Purkinje cell (primary cell): ENCODE data around the gene TRAPPC6A. TPM values are rescaled to one million over a fixed set of nuclear protein-coding genes. Genes with fewer than 3 reads are reported as not detected.

Experiments
- polyA plus RNA-seq: library from polyadenylated mRNA; unstranded; fragments of >200 nt; fragmentation: Nextera tagmentation; gene quantifications from 2 replicates; pipeline ENCODE4 v1.2.1, GENCODE V29; 2014

Gene TRAPPC6A
- 21.4 and 25.5 TPM in 2 replicates for polyA plus RNA-seq

GRCh38 chr19:45177817-45178261 lies at the start of gene TRAPPC6A:
TSS of gene TRAPPC6A (minus strand) at chr19:45178237. CDS start at chr19:45178218, 19 bp downstream.

GRCh38 chr19:45178262-45179071 lies 430 bp upstream of the TRAPPC6A start, which contains the start of gene BLOC1S3:
TSS of gene BLOC1S3 (plus strand) at chr19:45178784. CDS start at chr19:45179297, 513 bp downstream.

GRCh38 chr19:45160870-45161737 lies 16.9 kb downstream of the TRAPPC6A start, which contains the start of gene NKPD1:
TSS of gene NKPD1 (minus strand) at chr19:45160982. CDS start at chr19:45160150, 832 bp downstream.

Other genes with a start within 250 kb of the TRAPPC6A start
- not detected in 2 replicates for gene APOC4, start 236.0 kb downstream of the TRAPPC6A start, polyA plus RNA-seq
- gene APOC2, start 232.2 kb downstream of the TRAPPC6A start, polyA plus RNA-seq = 0.98 TPM in 1 of 2 replicates, not detected in the other
- 1.7 and 5.9 TPM in 2 replicates for gene CLPTM1, start 222.9 kb downstream of the TRAPPC6A start, polyA plus RNA-seq
- gene RELB, start 176.8 kb downstream of the TRAPPC6A start, polyA plus RNA-seq = 0.23 and 1.6 TPM in 2 replicates
- 1.2 and 2.1 TPM in 2 replicates for gene CLASRP, start 139.2 kb downstream of the TRAPPC6A start, polyA plus RNA-seq
- gene ZNF296, start 101.8 kb downstream of the TRAPPC6A start, polyA plus RNA-seq = 0.15 TPM in 1 of 2 replicates, not detected in the other
- 47.1 and 60.6 TPM in 2 replicates for gene GEMIN7, start 99.0 kb downstream of the TRAPPC6A start, polyA plus RNA-seq
- gene PPP1R37, start 85.1 kb downstream of the TRAPPC6A start, polyA plus RNA-seq = 0.38 TPM in 1 of 2 replicates, not detected in the other
- not detected in 2 replicates for gene NKPD1, start 17.3 kb downstream of the TRAPPC6A start, polyA plus RNA-seq
- 1.6 and 4.4 TPM in 2 replicates for gene BLOC1S3, start 547 bp upstream of the TRAPPC6A start, polyA plus RNA-seq
- gene EXOC3L2, start 67.2 kb upstream of the TRAPPC6A start, polyA plus RNA-seq = not detected in 2 replicates
- gene MARK4, start 73.0 kb upstream of the TRAPPC6A start, polyA plus RNA-seq = 3.1 and 3.7 TPM in 2 replicates
- not detected in 2 replicates for gene CKM, start 144.6 kb upstream of the TRAPPC6A start, polyA plus RNA-seq
- gene KLC3, start 162.5 kb upstream of the TRAPPC6A start, polyA plus RNA-seq = 0.23 TPM in 1 of 2 replicates, not detected in the other
- 1.4 and 2.7 TPM in 2 replicates for gene ERCC2, start 192.3 kb upstream of the TRAPPC6A start, polyA plus RNA-seq
- gene PPP1R13L, start 226.8 kb upstream of the TRAPPC6A start, polyA plus RNA-seq = not detected in 2 replicates
- 0.99 and 1.5 TPM in 2 replicates for gene POLR1G, start 228.4 kb upstream of the TRAPPC6A start, polyA plus RNA-seq
- 21.0 and 25.6 TPM in 2 replicates for gene ERCC1, start 245.7 kb upstream of the TRAPPC6A start, polyA plus RNA-seq